ENCODE measurements around the gene PACS2.

Gene PACS2

DNA sequence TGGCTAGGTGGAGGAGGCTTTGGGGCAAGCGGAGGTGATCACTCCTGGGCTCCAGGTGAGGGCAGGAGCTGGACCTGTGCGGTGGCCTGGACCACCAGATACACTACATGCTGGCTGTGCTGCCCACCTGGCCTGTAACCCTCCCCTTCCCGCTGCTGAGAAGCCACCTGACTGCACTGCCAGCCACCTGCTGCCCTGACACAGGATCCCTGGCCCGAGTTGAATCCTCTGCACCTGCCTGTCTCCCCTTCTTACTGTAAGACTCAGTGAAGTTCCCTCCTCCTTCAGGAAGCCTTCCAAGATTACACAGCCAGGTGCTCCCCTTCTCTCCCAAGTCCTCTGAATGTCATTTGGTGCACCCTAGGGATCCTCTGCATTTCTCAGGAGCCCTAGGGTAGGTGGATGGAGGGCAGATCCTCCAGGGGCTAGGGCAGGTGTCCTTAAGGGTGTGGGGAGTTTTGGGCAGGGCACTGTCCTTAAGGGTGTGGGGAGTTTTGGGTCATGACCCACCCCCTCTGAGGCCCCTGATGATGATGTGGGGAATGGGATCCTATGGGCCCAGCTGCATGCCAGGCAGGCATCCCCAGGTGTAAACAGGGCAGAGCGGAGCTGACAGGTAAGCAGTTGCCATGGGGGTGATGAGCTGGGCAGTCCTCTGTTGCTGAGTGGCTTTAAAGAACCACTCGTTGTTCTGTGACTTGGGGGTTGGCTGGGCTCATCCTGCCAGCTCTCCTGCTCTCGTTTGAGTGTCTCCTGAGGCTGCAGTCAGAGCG, 98.4 kb downstream of the PACS2 start:
- no peak for DNase-seq

GRCh38 chr14:105413544-105413886, 99.0 kb downstream of the PACS2 start:
- no peak for DNase-seq

- peak; percentile 91 for DNase-seq
Observed at GRCh38 chr14:105414456-105415371, 100.2 kb downstream of the PACS2 start.

DNA sequence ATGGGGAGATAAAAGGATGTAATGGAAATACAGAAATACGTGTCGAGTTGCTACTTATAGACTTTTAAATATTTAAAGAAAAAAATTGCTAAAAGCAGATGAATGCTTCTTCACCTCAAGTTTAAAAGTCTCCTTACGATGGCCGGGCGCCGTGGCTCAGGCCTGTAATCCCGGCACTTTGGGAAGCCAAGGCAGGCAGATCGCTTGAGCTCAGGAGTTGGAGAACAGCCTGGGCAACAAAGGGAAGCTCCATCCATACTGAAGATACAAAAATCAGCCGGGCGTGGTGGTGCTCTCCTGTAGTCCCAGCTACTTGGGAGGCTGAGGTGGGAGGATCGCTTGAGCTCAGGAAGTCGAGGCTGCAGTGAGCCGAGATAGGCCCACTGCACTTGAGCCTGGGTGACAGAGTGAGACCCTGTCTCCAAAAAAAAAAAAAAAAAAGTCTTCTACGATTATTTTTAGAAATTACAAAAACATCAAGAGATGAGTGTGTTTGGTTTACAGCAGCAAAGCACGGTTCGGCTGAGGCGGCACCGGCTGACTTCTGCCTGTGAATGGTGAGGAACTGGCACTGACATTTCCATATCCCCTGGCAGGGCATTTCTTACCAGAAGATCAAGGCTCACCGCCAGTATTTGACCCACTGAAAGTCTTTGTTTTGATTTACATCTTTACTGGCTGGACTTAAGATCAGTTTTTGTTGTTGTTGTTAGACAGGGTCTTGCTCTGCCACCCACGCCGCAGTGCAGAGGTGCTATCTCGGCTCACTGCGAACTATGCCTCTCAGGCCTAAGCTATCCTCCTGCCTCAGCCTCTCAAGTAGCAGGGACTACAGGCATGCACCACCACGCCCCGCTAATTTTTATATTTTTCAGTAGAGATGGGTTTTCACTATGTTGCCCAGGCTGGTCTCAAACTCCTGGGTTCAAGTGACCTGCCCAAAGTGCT, 101.2 kb downstream of the PACS2 start:
- DNase-seq, result no peak

DNA sequence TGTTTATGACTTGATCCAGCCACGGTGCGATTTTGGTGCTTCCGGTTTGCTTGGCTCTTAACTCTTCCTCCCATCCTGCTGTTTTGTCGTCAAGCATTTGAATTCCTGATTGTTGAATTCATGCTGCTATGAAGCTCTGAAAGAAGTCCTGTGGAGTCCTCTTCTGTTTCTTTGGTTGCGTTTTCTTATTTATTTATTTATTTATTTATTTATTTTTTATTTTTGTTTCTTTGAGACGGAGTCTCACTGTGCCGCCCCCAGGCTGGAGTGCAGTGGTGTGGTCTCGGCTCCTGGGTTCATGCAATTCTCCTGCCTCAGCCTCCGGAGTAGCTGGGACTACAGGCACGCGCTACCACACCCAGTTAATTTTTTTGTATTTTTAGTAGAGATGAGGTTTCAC, 102.1 kb downstream of the PACS2 start:
- no peak for DNase-seq

- no peak for DNase-seq
Observed at GRCh38 chr14:105417690-105418121, 103.2 kb downstream of the PACS2 start.

- no peak for DNase-seq
Observed at GRCh38 chr14:105418269-105419194, 104.0 kb downstream of the PACS2 start.

DNA sequence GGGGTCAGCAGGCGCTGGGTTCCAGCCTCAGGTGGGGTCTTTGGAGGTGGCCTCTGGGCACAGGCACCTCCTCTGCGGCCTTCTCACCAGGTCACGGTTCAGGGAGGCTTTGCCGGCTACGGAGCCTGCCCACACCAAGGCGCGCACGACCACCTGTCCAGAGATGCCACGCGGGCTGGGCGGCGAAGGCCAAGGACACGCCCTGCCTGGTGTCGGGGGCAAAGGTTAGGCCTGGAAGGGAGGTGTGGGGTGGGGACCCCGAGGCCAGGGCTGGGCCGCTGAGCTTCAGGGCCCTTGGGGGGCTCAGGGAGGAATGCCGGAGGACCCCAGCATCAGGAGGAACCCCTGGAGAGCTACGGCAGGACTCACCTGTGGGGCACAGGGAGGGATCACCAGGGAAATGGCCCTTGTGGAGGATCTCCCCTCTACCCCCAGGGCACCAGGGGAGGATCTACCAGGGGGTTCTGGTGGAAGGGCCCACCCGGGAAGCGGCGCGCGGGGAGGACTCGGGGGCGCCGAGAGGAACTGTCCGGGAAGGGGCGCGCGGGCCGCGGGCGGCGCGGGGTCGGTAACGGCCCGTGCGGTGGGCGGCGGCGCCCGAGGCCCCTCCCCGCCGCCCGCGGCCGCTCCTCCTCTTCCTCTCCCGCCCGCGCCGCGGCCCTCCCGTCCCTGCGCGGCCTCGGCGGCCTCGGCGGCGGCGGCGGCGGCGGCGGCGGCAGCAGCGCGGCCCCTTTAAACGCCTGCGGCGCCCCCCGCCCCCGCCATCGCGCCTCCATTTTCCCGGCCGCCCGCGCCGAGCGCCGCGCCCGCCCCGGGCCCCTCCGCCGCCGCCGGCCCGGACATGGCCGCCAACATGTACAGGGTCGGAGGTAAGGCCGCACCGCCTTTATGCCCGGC, 104.9 kb downstream of the PACS2 start, which contains the start of gene MTA1:
Gene MTA1 (plus strand): TSS at position 633 of the 897 bp plus-strand sequence. CDS start 209 bp downstream, at position 842.
- DNase-seq, result peak; percentile 80

DNA sequence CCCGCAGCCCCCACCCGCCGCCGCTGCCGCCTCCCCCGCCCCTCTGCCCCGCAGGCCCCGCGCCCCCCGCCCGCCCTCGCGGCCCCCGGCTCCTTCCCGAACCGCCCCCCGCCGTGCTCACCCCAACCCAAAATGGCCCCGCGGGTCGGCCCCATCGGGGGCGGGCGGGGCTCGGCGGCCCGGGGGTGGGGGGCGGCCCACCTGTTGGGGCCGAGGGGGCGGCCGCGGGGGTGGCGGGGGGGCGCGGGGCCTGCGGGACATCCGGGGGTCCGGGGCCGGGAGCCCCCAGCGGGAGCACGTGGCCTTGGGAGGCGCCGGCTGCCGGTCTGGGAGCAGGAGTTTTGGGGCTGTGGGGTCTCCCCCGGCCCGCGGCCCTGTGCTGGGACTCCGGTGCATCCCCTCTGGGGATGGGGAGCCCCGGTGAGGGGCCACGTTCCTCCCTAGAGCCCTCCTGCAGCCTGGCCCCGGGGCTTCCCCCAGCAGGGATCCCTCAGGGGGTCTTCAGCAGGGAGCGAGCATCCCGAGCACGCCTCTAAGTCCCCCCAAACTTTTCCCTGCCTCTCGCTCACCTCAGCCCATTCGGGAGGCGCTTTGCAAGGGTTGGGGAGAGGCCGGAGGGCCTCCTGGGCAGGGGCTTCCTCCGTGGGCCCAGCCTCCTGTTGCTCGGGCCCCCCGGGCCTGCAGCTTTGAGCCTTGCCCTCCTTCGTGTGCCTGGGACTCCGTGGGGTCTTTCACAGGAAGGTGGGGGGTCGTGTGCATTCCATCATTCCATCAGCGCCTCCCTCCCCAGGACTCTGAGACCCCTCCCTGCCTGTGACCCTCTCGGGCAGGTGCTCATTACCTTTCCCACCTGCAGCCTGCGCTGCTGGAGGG, 105.8 kb downstream of the PACS2 start:
- DNase-seq, result peak; percentile 64

DNA sequence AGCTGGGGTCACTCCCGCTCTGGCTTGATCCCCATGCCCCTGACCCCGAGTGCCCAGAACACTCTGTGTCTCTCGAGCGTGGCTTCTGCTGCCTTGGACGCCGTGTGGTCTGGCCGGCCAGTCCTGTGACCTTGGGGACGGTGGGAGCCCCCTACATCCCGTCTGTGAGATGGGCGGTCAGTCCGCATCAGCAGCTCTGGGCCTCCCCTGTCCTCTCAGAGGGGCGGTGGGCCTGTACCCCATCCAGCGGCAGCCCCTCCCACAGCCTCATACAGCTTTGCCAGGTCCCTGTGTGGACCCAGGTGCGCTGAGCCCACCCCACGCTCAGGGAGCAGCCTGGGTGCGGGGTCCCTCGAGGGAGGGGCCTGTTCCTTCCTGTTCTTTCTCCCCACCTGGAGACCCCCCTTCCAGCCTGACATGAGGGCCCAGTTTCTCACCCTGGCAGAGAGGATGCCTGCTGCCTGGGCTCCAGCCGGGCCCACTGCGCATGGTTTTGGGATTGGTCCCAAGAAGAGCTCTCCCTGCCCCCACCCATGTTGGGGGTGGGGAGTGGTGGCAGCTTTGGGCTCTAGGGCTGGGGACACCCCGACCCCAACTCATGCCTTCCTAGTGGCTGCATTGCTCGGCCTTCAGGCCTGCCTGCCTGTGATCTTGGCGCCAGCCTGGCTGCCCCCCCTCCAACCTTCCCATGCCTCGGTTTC, 106.6 kb downstream of the PACS2 start:
- no peak for DNase-seq

DNA sequence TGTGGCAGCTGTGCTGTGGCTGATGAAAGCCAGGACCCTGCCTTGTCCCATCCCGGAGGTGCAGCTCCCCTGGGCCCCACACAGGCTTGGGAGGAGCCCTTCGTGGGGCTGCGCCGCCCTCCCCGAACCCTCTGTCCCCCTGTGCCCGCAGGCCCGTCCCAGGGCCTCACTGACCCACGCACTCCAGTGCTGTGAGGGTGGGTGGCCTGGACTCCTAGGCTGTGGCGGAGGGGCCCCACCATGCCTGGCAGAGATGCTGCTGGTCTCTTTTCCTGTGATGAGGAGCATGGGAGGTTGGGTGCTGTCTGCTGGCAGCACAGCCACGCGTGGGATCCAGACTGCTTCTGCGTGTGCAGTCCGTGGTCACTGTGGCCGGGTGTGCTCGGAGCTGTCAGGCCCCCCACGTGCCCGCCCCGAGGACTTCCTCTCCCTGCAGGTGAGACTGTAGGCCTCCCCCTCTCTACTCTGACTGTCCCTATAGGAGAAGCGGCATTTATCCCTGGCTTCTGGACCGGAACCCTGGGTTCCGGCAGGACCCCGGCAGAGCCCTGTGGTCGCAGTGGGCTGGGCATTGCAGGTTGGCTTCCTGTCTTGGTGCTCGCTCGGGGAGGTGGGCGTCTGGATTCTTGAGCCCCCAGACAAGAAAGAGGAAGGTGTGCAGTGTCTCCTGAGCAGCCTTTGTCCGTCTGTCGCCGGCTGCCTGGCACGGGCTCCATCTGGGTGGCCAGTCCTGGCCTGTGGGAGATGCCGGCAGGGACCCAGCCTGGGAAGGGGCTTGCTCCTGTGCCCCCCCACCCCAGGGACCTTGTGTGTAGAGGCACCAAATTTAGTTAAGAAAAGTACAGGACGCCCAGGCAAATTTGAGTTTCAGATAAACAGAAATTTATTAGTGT, 107.4 kb downstream of the PACS2 start:
- DNase-seq, result no peak

DNA sequence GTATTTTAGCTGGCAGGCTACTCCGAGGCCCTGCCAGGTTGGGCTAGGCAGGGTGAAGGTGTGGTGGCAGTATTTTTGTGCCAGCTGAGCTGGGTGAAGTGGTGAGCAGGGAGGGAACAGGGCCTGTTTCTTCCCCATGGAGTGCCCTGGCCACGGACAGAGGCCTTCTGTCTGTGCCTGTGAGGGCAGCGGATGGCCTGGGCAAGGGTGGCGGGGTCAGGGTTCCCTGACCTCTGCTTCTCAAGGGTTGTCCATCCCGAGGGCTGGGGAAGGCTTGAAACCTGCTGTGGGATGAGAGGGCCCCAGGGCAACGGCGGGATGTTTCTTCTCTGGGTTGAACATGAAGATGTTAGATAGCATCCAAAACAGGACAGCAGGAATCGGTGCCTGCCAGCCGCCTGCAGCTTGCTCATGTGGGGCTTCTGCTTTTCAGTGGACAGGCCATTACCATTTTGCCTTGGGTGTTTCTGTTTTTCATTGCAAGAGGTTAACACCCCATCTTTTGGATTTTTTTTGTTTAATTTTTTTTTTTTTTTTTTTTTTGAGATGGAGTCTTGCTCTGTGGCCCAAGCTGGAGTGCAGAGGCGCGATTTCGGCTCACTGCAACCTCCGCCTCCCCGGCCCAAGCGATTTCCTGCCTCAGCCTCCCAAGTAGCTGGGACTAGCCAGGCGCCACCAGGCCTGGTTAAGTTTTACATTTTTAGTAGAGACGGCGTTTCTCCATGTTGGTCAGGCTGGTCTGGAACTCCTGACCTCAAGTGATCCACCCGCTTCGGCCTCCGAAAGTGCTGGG, 108.3 kb downstream of the PACS2 start:
- DNase-seq, result no peak

DNA sequence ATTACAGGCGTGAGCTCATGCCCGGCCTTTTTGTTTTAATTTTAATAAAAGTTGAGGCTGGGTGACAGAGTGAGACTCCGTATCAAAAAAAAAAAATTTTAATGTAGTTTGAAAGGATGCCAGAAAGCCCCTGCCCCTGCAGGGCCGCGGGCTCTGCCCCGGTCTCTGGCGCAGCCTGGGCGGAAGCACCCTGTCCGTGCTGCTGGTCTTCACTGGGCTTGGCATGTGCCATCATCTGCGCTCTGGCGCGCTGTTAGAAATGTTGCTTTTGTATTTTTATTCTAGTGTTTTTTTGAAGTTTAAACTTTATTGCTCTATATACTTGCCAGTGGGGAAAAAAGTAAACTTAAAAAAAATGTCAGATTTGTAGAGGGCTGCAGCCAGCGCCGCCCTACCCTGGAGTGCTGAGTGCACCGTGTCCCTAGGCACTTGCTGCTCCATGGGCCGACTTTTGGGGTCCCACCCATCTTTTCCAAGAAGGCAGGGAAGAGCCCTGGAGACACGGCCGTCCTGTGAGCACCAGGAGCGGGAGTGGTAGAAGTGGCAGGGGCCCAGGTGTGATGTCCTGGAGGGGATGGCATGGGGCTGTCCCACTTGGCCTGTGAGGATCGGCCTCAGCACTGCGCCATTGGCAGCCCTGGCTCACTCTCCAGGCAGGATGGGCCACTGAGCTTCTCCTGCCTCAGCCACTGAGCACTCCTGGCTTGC, 109.1 kb downstream of the PACS2 start:
- no peak for DNase-seq

DNA sequence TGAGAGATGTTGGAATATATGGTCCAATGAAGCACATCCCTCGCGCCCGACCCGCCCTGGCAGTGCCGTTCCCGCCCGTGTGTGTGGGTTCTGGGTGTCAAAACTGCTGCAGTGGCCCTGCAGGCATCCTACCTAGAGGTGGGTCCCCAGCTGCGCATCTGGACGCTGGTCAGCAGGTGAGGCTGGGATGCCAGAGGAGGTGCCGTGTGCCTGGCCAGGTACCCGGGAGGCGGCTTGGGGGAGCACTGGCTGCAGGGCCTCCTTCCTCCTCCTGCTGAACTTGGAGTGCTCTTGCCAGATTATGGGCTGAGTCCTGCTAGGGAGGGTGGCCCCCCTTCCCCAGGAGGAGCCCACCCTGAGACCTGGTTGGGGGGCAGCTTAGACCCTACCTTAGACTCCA, 110.3 kb downstream of the PACS2 start:
- no peak for DNase-seq

- no peak for DNase-seq
Observed at GRCh38 chr14:105425823-105426247, 111.3 kb downstream of the PACS2 start.
